ENCODE measurements around the gene PHLDA2.

The PHLDA2 gene

GRCh38 chr11:2928605-2929530, at the start of gene PHLDA2:
PHLDA2 (minus strand) TSS chr11:2929420; CDS start chr11:2929364, 56 bp downstream.
- peaks cover 5% of the 10 kb centered on the region for H3K27me3 ChIP-seq (ENCODE audit: control insufficient read depth, insufficient read depth, low read length)
- H3K4me3 ChIP-seq (ENCODE audit: low read length) = peak within 1 kb of the TSS; percentile 68
- peak within 1 kb of the TSS; percentile 24 for H3K27ac ChIP-seq (ENCODE audit: low read depth, low read length)
- no peak within 1 kb of the TSS for H3K9ac ChIP-seq (ENCODE audit: low read length)
- no peaks in the 10 kb centered on the region for H3K4me1 ChIP-seq (ENCODE audit: control insufficient read depth, insufficient read depth, low read length)
- H3K36me3 ChIP-seq (ENCODE audit: control insufficient read depth, insufficient read depth, low read length) = no peaks in the 10 kb centered on the region

GRCh38 chr11:2977113-2977512, 47.9 kb upstream of the PHLDA2 start:
- no peak overlapping the region for H3K9ac ChIP-seq (ENCODE audit: low read length)
- H3K36me3 ChIP-seq (ENCODE audit: control insufficient read depth, insufficient read depth, low read length) = peaks cover 31% of the 10 kb centered on the region
- no peak overlapping the region for H3K4me3 ChIP-seq (ENCODE audit: low read length)
- no peaks in the 10 kb centered on the region for H3K27me3 ChIP-seq (ENCODE audit: control insufficient read depth, insufficient read depth, low read length)
- no peaks in the 10 kb centered on the region for H3K4me1 ChIP-seq (ENCODE audit: control insufficient read depth, insufficient read depth, low read length)
- no peak overlapping the region for H3K27ac ChIP-seq (ENCODE audit: low read depth, low read length)

GRCh38 chr11:2976294-2977063, 47.3 kb upstream of the PHLDA2 start:
- Histone ChIP-seq H3K4me3 (ENCODE audit: low read length) (no peak overlapping the region), H3K36me3 (ENCODE audit: control insufficient read depth, insufficient read depth, low read length) (peaks cover 31% of the 10 kb centered on the region), H3K27ac (ENCODE audit: low read depth, low read length) (no peak overlapping the region), H3K9ac (ENCODE audit: low read length) (no peak overlapping the region), H3K4me1 (ENCODE audit: control insufficient read depth, insufficient read depth, low read length) (no peaks in the 10 kb centered on the region), H3K27me3 (ENCODE audit: control insufficient read depth, insufficient read depth, low read length) (no peaks in the 10 kb centered on the region)

- Histone ChIP-seq H3K9ac (ENCODE audit: low read length) (no peak overlapping the region), H3K4me3 (ENCODE audit: low read length) (no peak overlapping the region), H3K27ac (ENCODE audit: low read depth, low read length) (no peak overlapping the region), H3K36me3 (ENCODE audit: control insufficient read depth, insufficient read depth, low read length) (peaks cover 36% of the 10 kb centered on the region), H3K4me1 (ENCODE audit: control insufficient read depth, insufficient read depth, low read length) (no peaks in the 10 kb centered on the region), H3K27me3 (ENCODE audit: control insufficient read depth, insufficient read depth, low read length) (no peaks in the 10 kb centered on the region)
Measured at GRCh38 chr11:2975594-2975993, 46.4 kb upstream of the PHLDA2 start.

GRCh38 chr11:2974272-2974671, 45.1 kb upstream of the PHLDA2 start:
- Histone ChIP-seq H3K27ac (ENCODE audit: low read depth, low read length) (no peak overlapping the region), H3K36me3 (ENCODE audit: control insufficient read depth, insufficient read depth, low read length) (peaks cover 44% of the 10 kb centered on the region), H3K9ac (ENCODE audit: low read length) (no peak overlapping the region), H3K27me3 (ENCODE audit: control insufficient read depth, insufficient read depth, low read length) (no peaks in the 10 kb centered on the region), H3K4me3 (ENCODE audit: low read length) (no peak overlapping the region), H3K4me1 (ENCODE audit: control insufficient read depth, insufficient read depth, low read length) (no peaks in the 10 kb centered on the region)

GRCh38 chr11:2968341-2968900, 39.2 kb upstream of the PHLDA2 start:
- H3K27ac ChIP-seq (ENCODE audit: low read depth, low read length) = no peak overlapping the region
- no peak overlapping the region for H3K9ac ChIP-seq (ENCODE audit: low read length)
- H3K36me3 ChIP-seq (ENCODE audit: control insufficient read depth, insufficient read depth, low read length) = peaks cover 52% of the 10 kb centered on the region
- H3K4me3 ChIP-seq (ENCODE audit: low read length) = no peak overlapping the region
- no peaks in the 10 kb centered on the region for H3K4me1 ChIP-seq (ENCODE audit: control insufficient read depth, insufficient read depth, low read length)
- H3K27me3 ChIP-seq (ENCODE audit: control insufficient read depth, insufficient read depth, low read length) = no peaks in the 10 kb centered on the region

GRCh38 chr11:2964782-2965181, 35.6 kb upstream of the PHLDA2 start:
- Histone ChIP-seq H3K27me3 (ENCODE audit: control insufficient read depth, insufficient read depth, low read length) (no peaks in the 10 kb centered on the region), H3K9ac (ENCODE audit: low read length) (no peak overlapping the region), H3K36me3 (ENCODE audit: control insufficient read depth, insufficient read depth, low read length) (peaks cover 59% of the 10 kb centered on the region), H3K4me1 (ENCODE audit: control insufficient read depth, insufficient read depth, low read length) (no peaks in the 10 kb centered on the region), H3K27ac (ENCODE audit: low read depth, low read length) (no peak overlapping the region), H3K4me3 (ENCODE audit: low read length) (no peak overlapping the region)

- H3K4me1 ChIP-seq (ENCODE audit: control insufficient read depth, insufficient read depth, low read length) = no peaks in the 10 kb centered on the region
- no peak overlapping the region for H3K9ac ChIP-seq (ENCODE audit: low read length)
- no peak overlapping the region for H3K27ac ChIP-seq (ENCODE audit: low read depth, low read length)
- H3K27me3 ChIP-seq (ENCODE audit: control insufficient read depth, insufficient read depth, low read length) = no peaks in the 10 kb centered on the region
- no peak overlapping the region for H3K4me3 ChIP-seq (ENCODE audit: low read length)
- peaks cover 60% of the 10 kb centered on the region for H3K36me3 ChIP-seq (ENCODE audit: control insufficient read depth, insufficient read depth, low read length)
Measured at GRCh38 chr11:2963761-2964160, 34.5 kb upstream of the PHLDA2 start.

- no peak overlapping the region for H3K9ac ChIP-seq (ENCODE audit: low read length)
- H3K27ac ChIP-seq (ENCODE audit: low read depth, low read length) = no peak overlapping the region
- peaks cover 59% of the 10 kb centered on the region for H3K36me3 ChIP-seq (ENCODE audit: control insufficient read depth, insufficient read depth, low read length)
- H3K4me1 ChIP-seq (ENCODE audit: control insufficient read depth, insufficient read depth, low read length) = no peaks in the 10 kb centered on the region
- H3K27me3 ChIP-seq (ENCODE audit: control insufficient read depth, insufficient read depth, low read length) = no peaks in the 10 kb centered on the region
- H3K4me3 ChIP-seq (ENCODE audit: low read length) = no peak overlapping the region
Measured at GRCh38 chr11:2963112-2963754, 34.0 kb upstream of the PHLDA2 start.

GRCh38 chr11:2961080-2961479, 31.9 kb upstream of the PHLDA2 start:
- Histone ChIP-seq H3K9ac (ENCODE audit: low read length) (no peak overlapping the region), H3K36me3 (ENCODE audit: control insufficient read depth, insufficient read depth, low read length) (peaks cover 53% of the 10 kb centered on the region), H3K4me3 (ENCODE audit: low read length) (no peak overlapping the region), H3K27me3 (ENCODE audit: control insufficient read depth, insufficient read depth, low read length) (no peaks in the 10 kb centered on the region), H3K27ac (ENCODE audit: low read depth, low read length) (no peak overlapping the region), H3K4me1 (ENCODE audit: control insufficient read depth, insufficient read depth, low read length) (no peaks in the 10 kb centered on the region)

GRCh38 chr11:2960139-2960538, 30.9 kb upstream of the PHLDA2 start:
- Histone ChIP-seq H3K4me3 (ENCODE audit: low read length) (no peak overlapping the region), H3K27me3 (ENCODE audit: control insufficient read depth, insufficient read depth, low read length) (no peaks in the 10 kb centered on the region), H3K36me3 (ENCODE audit: control insufficient read depth, insufficient read depth, low read length) (peaks cover 55% of the 10 kb centered on the region), H3K4me1 (ENCODE audit: control insufficient read depth, insufficient read depth, low read length) (no peaks in the 10 kb centered on the region), H3K9ac (ENCODE audit: low read length) (no peak overlapping the region), H3K27ac (ENCODE audit: low read depth, low read length) (no peak overlapping the region)

- Histone ChIP-seq H3K27me3 (ENCODE audit: control insufficient read depth, insufficient read depth, low read length) (no peaks in the 10 kb centered on the region), H3K4me3 (ENCODE audit: low read length) (no peak overlapping the region), H3K36me3 (ENCODE audit: control insufficient read depth, insufficient read depth, low read length) (peaks cover 44% of the 10 kb centered on the region), H3K4me1 (ENCODE audit: control insufficient read depth, insufficient read depth, low read length) (no peaks in the 10 kb centered on the region), H3K9ac (ENCODE audit: low read length) (no peak overlapping the region), H3K27ac (ENCODE audit: low read depth, low read length) (no peak overlapping the region)
Measured at GRCh38 chr11:2958251-2958650, 29.0 kb upstream of the PHLDA2 start.

Measured in rectal smooth muscle tissue (tissue), 1 donor.